Muscle layer of colon (tissue), 2 donors: ENCODE measurements around the gene EML4.

Experiments
- H3K27ac ChIP-seq: one replicate; pipeline ENCODE4 v1.7.0; 2013; ENCODE audit warnings: low read depth, mild to moderate bottlenecking, low read length, moderate library complexity
- H3K27me3 ChIP-seq, 2 donors: one replicate each; pipeline ENCODE4 v1.7.0; 2013; ENCODE audit warnings: low read length in 2 of 2, mild to moderate bottlenecking in 2 of 2; ENCODE audit not compliant: insufficient read depth in 2 of 2, control insufficient read depth in 1 of 2
- H3K36me3 ChIP-seq: one replicate; pipeline ENCODE4 v1.7.0; 2013; ENCODE audit warnings: mild to moderate bottlenecking, low read length; ENCODE audit not compliant: insufficient read depth
- H3K4me1 ChIP-seq: one replicate; pipeline ENCODE4 v1.7.0; 2013; ENCODE audit warnings: mild to moderate bottlenecking, low read length; ENCODE audit not compliant: insufficient read depth
- H3K4me3 ChIP-seq, 2 donors: one replicate each; pipeline ENCODE4 v1.7.0; 2013; ENCODE audit warnings: low read length in 2 of 2, low read depth in 1 of 2, mild to moderate bottlenecking in 1 of 2, moderate library complexity in 1 of 2
- H3K9ac ChIP-seq: one replicate; pipeline ENCODE4 v1.7.0; 2013; ENCODE audit warnings: low read length
- H3K9me3 ChIP-seq: one replicate; pipeline ENCODE4 v1.7.0; 2013; ENCODE audit warnings: mild to moderate bottlenecking, low read length
- donor health status: abdominal sarcoma.
- donor health status: Adenocarcinoma of cecum.

Gene EML4

GRCh38 chr2:42202634-42203008 is 33.5 kb downstream of the EML4 start:
- no peaks in the 10 kb centered on the region for H3K9me3 ChIP-seq
- no peak overlapping the region for H3K9ac ChIP-seq
- H3K36me3 ChIP-seq, result no peaks in the 10 kb centered on the region
- H3K27me3 ChIP-seq, result no peaks in the 10 kb centered on the region
- no peak overlapping the region for H3K27ac ChIP-seq
- H3K4me3 ChIP-seq, result no peak overlapping the region
- H3K4me1 ChIP-seq, result peaks cover 7% of the 10 kb centered on the region

GRCh38 chr2:42203792-42204191 is 34.6 kb downstream of the EML4 start:
- Histone ChIP-seq H3K36me3 (no peaks in the 10 kb centered on the region), H3K27me3 (no peaks in the 10 kb centered on the region), H3K9me3 (no peaks in the 10 kb centered on the region), H3K27ac (no peak overlapping the region), H3K4me3 (no peak overlapping the region), H3K4me1 (peaks cover 7% of the 10 kb centered on the region), H3K9ac (no peak overlapping the region)

DNA sequence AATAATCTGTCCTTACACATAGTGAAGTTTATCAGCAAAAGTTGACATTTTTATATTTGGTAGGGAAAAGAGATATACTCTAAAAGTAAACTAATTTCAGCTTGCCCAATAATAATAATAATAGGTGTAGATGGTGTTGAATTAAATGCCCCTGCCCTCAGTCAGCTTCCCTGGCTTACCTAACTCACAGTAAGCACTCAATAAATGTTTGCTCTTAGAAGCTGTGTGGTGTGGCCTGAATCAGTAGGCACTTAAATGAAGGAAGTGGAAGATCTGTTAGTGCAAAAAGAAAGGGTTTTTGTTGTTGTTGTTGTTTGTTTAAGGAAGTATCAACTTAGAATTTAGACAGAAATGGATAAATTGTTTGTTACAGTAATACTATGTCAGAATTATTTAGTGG is 36.2 kb downstream of the EML4 start:
- no peak overlapping the region for H3K27ac ChIP-seq
- H3K9ac ChIP-seq, result no peak overlapping the region
- no peaks in the 10 kb centered on the region for H3K9me3 ChIP-seq
- no peaks in the 10 kb centered on the region for H3K36me3 ChIP-seq
- H3K27me3 ChIP-seq, result no peaks in the 10 kb centered on the region
- H3K4me3 ChIP-seq, result no peak overlapping the region
- H3K4me1 ChIP-seq, result peaks cover 7% of the 10 kb centered on the region

GRCh38 chr2:42207826-42208225 is 38.7 kb downstream of the EML4 start:
- Histone ChIP-seq H3K4me1 (no peaks in the 10 kb centered on the region), H3K4me3 (no peak overlapping the region), H3K36me3 (no peaks in the 10 kb centered on the region), H3K27me3 (no peaks in the 10 kb centered on the region), H3K9me3 (no peaks in the 10 kb centered on the region), H3K27ac (no peak overlapping the region), H3K9ac (no peak overlapping the region)

DNA sequence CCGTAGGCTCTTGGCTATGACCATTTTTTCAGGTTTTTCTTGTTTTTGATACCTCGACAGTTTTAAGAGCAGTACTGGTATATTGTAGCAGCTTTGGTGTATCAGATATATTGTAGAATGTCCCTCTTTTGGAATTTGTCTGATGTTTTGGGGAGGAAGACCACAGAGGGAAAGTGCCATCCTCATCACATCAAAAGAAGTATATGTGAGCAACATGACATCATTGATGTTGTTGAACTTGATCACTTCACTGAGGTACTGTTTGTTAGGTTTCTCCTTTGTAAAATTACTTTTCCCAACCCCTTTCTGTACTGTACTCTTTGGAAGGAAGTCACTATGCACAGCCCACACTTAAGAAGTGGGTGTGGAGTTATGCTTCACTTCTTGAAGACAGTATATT is 41.0 kb downstream of the EML4 start:
- no peaks in the 10 kb centered on the region for H3K36me3 ChIP-seq
- H3K4me1 ChIP-seq, result no peaks in the 10 kb centered on the region
- no peak overlapping the region for H3K27ac ChIP-seq
- no peak overlapping the region for H3K9ac ChIP-seq
- no peaks in the 10 kb centered on the region for H3K27me3 ChIP-seq
- no peak overlapping the region for H3K4me3 ChIP-seq
- H3K9me3 ChIP-seq, result no peaks in the 10 kb centered on the region

DNA sequence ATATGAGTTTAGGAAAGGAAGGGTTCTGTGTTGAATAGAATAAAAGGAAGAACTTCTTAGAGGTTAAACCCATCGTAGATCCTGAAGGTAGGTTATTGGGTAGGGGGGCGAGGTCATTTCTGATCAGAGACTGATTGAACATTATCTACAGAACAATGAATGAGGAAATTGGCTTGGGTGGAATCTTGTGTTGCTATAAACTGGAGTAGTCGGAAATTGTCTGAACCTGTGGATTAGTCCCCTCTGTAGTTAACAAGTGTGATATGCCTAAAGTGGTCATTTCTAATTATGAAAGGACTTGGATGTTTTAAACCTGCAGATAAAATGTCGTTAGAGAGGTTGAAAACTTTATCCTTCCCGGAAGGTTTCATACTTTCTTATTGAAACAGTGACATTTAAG is 42.1 kb downstream of the EML4 start:
- Histone ChIP-seq H3K4me3 (no peak overlapping the region), H3K27me3 (no peaks in the 10 kb centered on the region), H3K4me1 (no peaks in the 10 kb centered on the region), H3K9me3 (no peaks in the 10 kb centered on the region), H3K36me3 (no peaks in the 10 kb centered on the region), H3K27ac (no peak overlapping the region), H3K9ac (no peak overlapping the region)

GRCh38 chr2:42214669-42215068 is 45.5 kb downstream of the EML4 start:
- H3K27me3 ChIP-seq, result no peaks in the 10 kb centered on the region
- H3K9ac ChIP-seq, result no peak overlapping the region
- no peaks in the 10 kb centered on the region for H3K36me3 ChIP-seq
- H3K4me3 ChIP-seq, result no peak overlapping the region
- H3K9me3 ChIP-seq, result no peaks in the 10 kb centered on the region
- H3K27ac ChIP-seq, result no peak overlapping the region
- H3K4me1 ChIP-seq, result no peaks in the 10 kb centered on the region

- H3K4me3 ChIP-seq, result no peak overlapping the region
- no peaks in the 10 kb centered on the region for H3K27me3 ChIP-seq
- no peak overlapping the region for H3K27ac ChIP-seq
- no peaks in the 10 kb centered on the region for H3K4me1 ChIP-seq
- no peaks in the 10 kb centered on the region for H3K36me3 ChIP-seq
- H3K9me3 ChIP-seq, result no peaks in the 10 kb centered on the region
- H3K9ac ChIP-seq, result no peak overlapping the region
These were observed 47.5 kb downstream of the EML4 start for GRCh38 chr2:42216694-42217093.

DNA sequence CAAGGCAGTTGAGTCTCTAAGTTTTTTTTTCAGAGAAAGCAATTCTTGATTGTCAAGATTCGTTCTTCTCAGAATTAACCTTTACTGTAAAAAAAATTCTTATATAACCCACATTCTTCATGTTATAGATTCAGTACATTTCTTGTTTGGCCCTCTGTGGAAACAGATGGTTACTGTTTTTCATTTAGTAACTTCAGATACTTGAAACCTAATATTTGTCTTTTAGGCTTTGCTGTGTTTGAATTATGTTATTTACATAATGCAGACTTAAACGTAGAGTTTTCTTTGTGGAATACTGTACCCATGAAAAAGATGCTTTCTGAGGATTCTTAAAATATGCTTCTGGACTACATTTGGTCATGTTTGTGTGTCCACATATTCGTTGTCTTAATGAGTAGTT is 48.2 kb downstream of the EML4 start:
- Histone ChIP-seq H3K4me1 (no peaks in the 10 kb centered on the region), H3K9me3 (no peaks in the 10 kb centered on the region), H3K4me3 (no peak overlapping the region), H3K9ac (no peak overlapping the region), H3K27ac (no peak overlapping the region), H3K27me3 (no peaks in the 10 kb centered on the region), H3K36me3 (no peaks in the 10 kb centered on the region)

GRCh38 chr2:42217914-42218313 is 48.8 kb downstream of the EML4 start:
- Histone ChIP-seq H3K4me1 (no peaks in the 10 kb centered on the region), H3K4me3 (no peak overlapping the region), H3K27ac (no peak overlapping the region), H3K27me3 (no peaks in the 10 kb centered on the region), H3K9me3 (no peaks in the 10 kb centered on the region), H3K36me3 (no peaks in the 10 kb centered on the region), H3K9ac (no peak overlapping the region)

DNA sequence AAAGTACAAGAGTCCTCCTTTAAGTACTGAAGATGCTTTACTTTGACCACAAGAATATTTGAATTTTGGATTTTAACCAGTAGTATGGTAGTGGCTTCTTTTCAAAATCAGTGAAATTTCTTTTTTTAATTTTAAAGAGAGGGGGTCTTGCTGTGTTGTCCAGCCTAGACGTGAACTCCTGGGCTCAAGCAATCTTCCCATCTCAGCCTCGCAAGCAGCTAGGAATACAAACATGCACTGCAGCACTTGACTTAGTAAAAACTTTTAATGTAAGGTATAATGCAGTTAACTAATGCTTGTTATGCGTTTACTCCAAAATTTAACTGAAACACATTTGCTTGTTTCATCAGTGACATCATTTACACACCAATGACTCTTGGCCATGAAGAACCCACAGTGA is 49.6 kb downstream of the EML4 start:
- H3K27ac ChIP-seq, result no peak overlapping the region
- no peaks in the 10 kb centered on the region for H3K27me3 ChIP-seq
- no peaks in the 10 kb centered on the region for H3K36me3 ChIP-seq
- no peak overlapping the region for H3K4me3 ChIP-seq
- no peaks in the 10 kb centered on the region for H3K4me1 ChIP-seq
- no peak overlapping the region for H3K9ac ChIP-seq
- no peaks in the 10 kb centered on the region for H3K9me3 ChIP-seq

DNA sequence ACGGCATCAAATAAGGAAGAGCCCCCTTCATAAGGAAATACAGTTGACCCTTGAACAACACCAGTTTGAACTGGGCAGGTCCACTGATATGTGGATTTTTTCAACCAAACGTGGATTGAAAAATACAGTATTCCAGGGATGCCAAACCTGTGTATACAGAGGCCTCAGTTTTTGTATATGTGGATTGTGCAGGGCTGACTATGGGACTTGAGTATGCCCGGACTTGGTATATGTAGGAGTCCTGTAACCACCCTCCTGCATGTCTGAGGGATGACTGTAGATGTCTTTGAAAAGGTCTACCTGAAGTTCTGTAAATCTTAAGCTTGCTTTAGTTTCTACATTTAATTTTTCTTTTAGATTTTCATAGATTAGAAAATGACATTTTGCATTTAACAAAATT is 50.0 kb downstream of the EML4 start:
- Histone ChIP-seq H3K9me3 (no peaks in the 10 kb centered on the region), H3K36me3 (no peaks in the 10 kb centered on the region), H3K4me3 (no peak overlapping the region), H3K4me1 (no peaks in the 10 kb centered on the region), H3K9ac (no peak overlapping the region), H3K27me3 (no peaks in the 10 kb centered on the region), H3K27ac (no peak overlapping the region)
